PC-3 (cell line): Measurements from ENCODE around the gene ICAM2.

Experiments used
- EZH2 ChIP-seq: fragments of 300-600 bp; sonication (generic); IDR thresholded peaks from one replicate; pipeline ENCODE4 v1.6.1; 2017; ENCODE audit warnings: antibody characterized with exemption, mild to moderate bottlenecking, low read length; ENCODE audit not compliant: unreplicated experiment
- EZH2phosphoT487 ChIP-seq: fragments of 300-600 bp; sonication (generic); IDR thresholded peaks from 2 replicates; pipeline ENCODE4 v1.6.1; 2018; ENCODE audit warnings: mild to moderate bottlenecking, antibody characterized with exemption, low read length, borderline replicate concordance
- TF ChIP-seq, protein P1 (sequence below): fragments of 300-600 bp; sonication (generic); conservative IDR thresholded peaks from 2 replicates; pipeline ENCODE4 v1.5.1; 2017; ENCODE audit warnings: antibody characterized with exemption, low read depth, mild to moderate bottlenecking, low read length

DNA sequence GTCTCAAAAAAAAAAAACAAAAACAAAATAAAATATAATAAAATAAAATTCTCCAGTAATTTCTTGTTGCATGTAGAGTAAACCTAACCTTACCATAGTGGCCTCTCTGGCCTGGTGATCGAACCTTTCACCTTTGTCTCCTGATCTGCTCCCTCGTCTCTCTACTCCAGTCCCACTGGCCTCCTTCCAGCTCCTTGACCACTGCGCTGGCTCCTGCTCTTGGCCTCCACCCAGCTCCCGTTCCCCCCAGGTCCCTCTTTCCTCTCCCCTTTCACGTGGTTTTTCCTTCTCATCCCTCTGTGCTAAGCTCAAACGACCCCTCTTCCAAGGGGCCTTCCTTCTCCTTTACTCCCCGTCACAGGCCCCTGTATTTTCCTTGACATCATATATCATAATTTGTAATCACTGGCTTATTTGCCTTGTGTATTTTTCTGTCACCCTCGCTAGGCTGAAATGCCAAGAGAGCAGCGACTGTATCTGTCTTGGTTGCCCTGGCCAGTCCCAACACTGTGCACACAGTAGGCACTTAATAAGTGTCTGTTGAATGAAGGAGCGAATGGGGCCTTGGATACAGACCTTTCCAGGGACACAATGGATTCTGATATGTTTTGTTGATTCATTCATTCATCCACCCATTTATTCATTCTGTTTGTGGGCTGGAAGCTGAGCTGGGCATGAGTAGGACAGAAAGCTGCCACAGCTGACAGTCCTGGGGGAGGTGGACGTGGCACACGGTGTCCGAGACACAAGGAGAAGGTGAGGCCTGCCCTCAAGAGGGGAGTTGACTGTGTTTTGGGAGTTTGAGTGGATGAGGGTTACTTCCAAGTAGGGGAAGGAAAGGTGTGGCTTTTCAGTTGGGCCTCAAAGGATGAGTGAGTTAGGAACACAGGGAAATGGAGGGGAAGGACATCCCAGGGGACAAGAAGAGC lies 41.9 kb downstream of the ICAM2 start:
- TF ChIP-seq, protein P1, sequence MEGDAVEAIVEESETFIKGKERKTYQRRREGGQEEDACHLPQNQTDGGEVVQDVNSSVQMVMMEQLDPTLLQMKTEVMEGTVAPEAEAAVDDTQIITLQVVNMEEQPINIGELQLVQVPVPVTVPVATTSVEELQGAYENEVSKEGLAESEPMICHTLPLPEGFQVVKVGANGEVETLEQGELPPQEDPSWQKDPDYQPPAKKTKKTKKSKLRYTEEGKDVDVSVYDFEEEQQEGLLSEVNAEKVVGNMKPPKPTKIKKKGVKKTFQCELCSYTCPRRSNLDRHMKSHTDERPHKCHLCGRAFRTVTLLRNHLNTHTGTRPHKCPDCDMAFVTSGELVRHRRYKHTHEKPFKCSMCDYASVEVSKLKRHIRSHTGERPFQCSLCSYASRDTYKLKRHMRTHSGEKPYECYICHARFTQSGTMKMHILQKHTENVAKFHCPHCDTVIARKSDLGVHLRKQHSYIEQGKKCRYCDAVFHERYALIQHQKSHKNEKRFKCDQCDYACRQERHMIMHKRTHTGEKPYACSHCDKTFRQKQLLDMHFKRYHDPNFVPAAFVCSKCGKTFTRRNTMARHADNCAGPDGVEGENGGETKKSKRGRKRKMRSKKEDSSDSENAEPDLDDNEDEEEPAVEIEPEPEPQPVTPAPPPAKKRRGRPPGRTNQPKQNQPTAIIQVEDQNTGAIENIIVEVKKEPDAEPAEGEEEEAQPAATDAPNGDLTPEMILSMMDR = no peak
- TF ChIP-seq EZH2phosphoT487 (no peak), EZH2 (no peak)
